GM18873 (cell line): ENCODE data around the gene TMEM266.

Experiments used
- ATAC-seq: cut with Tn5 transposase; IDR thresholded peaks from one replicate; pipeline ENCODE4 v1.9.1; 2021; ENCODE audit warnings: mild to moderate bottlenecking, moderate library complexity, moderate number of reproducible peaks; ENCODE audit not compliant: unreplicated experiment, low FRiP score

TMEM266 gene

GRCh38 chr15:76065245-76065644 lies 5.5 kb downstream of the TMEM266 start:
- no peak for ATAC-seq

GRCh38 chr15:76065793-76066192 lies 6.0 kb downstream of the TMEM266 start:
- no peak for ATAC-seq

- ATAC-seq = no peak
These were observed 10.4 kb downstream of the TMEM266 start for GRCh38 chr15:76070192-76070591.

- ATAC-seq = no peak
These were observed 11.3 kb downstream of the TMEM266 start for GRCh38 chr15:76070921-76071635.

- ATAC-seq = no peak
These were observed 12.0 kb downstream of the TMEM266 start for GRCh38 chr15:76071806-76072205.

GRCh38 chr15:76073554-76073953 lies 13.8 kb downstream of the TMEM266 start:
- ATAC-seq = no peak

- no peak for ATAC-seq
These were observed 15.3 kb downstream of the TMEM266 start for GRCh38 chr15:76075046-76075445.

GRCh38 chr15:76078285-76078877 lies 18.6 kb downstream of the TMEM266 start:
- no peak for ATAC-seq

GRCh38 chr15:76084256-76084655 lies 24.5 kb downstream of the TMEM266 start:
- ATAC-seq = no peak

- ATAC-seq = no peak
These were observed 38.9 kb downstream of the TMEM266 start for GRCh38 chr15:76098685-76099084.

- ATAC-seq = no peak
These were observed 39.6 kb downstream of the TMEM266 start for GRCh38 chr15:76099388-76099787.

GRCh38 chr15:76100361-76100760 lies 40.6 kb downstream of the TMEM266 start:
- no peak for ATAC-seq

- ATAC-seq = no peak
These were observed 41.9 kb downstream of the TMEM266 start for GRCh38 chr15:76101655-76102054.

GRCh38 chr15:76105391-76105790 lies 45.6 kb downstream of the TMEM266 start:
- ATAC-seq = no peak

GRCh38 chr15:76105911-76106310 lies 46.1 kb downstream of the TMEM266 start:
- no peak for ATAC-seq

- ATAC-seq = no peak
These were observed 47.4 kb downstream of the TMEM266 start for GRCh38 chr15:76107169-76107568.

GRCh38 chr15:76108021-76108723 lies 48.4 kb downstream of the TMEM266 start:
- ATAC-seq = no peak

- ATAC-seq = no peak
These were observed 49.3 kb downstream of the TMEM266 start for GRCh38 chr15:76109046-76109445.

- ATAC-seq = no peak
These were observed 54.8 kb downstream of the TMEM266 start for GRCh38 chr15:76114561-76114960.

- no peak for ATAC-seq
These were observed 56.5 kb downstream of the TMEM266 start for GRCh38 chr15:76116138-76116885.

- no peak for ATAC-seq
These were observed 57.4 kb downstream of the TMEM266 start for GRCh38 chr15:76117181-76117580.
